GM19397 (cell line): ENCODE measurements around the gene GJA3.
A peak's percentile ranks its signal among the peaks of the same experiment; 100 is the strongest.

Source experiments
- ATAC-seq: cut with Tn5 transposase; IDR thresholded peaks from one replicate; pipeline ENCODE4 v1.9.1; 2021; ENCODE audit warnings: mild to moderate bottlenecking, moderate library complexity; ENCODE audit not compliant: unreplicated experiment

Gene GJA3

DNA sequence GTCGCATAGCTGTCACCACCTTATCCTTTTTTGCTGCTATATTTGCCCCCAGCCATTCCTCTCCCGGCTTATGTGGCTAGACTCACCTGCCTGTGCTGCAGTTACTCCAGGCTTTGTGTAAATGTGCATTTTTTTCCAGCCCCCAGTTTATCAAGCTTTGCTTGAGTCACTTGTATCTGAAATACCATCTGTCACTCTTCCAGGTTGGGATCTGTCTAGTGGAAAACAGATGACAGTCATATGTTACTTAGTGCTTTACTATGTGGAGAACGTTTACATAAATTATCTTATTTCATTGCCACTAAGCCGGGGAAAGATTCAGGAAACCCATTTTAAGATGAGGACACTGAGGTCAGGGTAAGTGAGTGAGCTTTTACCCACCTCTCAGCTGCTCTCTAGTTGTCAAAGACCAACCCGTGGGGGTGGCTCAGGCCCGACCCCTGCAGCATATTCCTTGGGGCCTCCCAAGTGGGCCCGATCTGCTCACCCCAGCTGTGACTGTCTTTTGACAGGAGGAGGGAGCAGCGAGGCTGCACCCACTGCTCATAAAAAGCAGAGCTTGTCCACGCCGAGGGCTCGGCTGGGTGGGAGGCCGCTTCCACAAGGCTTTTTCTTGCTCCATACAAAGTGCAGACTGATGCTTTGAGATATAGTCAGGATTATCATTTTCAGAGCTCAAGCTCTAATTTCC lies 24.7 kb upstream of the GJA3 start:
- ATAC-seq: no peak

GRCh38 chr13:20182231-20182846 lies 21.5 kb upstream of the GJA3 start:
- ATAC-seq: peak; percentile 77

GRCh38 chr13:20181188-20181587 lies 20.3 kb upstream of the GJA3 start:
- ATAC-seq: no peak

DNA sequence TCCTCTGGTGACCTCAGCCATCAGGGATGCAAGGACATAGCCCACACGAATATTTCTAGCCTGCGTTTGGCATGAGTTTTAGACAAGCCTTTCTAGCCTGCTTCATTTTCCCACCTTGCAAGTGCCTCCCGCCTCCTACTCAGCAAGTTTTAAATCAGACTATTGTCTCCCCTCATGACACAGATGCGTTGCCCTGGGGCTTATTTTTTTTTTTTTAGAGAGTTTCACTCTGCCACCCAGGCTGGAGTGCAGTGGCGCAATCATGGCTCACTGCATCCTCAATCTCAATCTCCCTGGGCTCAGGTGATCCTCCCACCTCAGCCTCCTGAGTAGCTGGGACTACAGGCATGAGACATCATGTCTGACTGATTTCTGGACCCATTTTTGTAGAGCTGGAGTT lies 17.3 kb upstream of the GJA3 start:
- ATAC-seq: no peak

- ATAC-seq: no peak
These were observed 16.4 kb upstream of the GJA3 start for GRCh38 chr13:20177049-20177831.

- no peak for ATAC-seq
These were observed 15.2 kb upstream of the GJA3 start for GRCh38 chr13:20175907-20176652.

- ATAC-seq: no peak
These were observed 14.5 kb upstream of the GJA3 start for GRCh38 chr13:20175406-20175794.

GRCh38 chr13:20174656-20175405 lies 14.0 kb upstream of the GJA3 start:
- peak; percentile 95 for ATAC-seq

DNA sequence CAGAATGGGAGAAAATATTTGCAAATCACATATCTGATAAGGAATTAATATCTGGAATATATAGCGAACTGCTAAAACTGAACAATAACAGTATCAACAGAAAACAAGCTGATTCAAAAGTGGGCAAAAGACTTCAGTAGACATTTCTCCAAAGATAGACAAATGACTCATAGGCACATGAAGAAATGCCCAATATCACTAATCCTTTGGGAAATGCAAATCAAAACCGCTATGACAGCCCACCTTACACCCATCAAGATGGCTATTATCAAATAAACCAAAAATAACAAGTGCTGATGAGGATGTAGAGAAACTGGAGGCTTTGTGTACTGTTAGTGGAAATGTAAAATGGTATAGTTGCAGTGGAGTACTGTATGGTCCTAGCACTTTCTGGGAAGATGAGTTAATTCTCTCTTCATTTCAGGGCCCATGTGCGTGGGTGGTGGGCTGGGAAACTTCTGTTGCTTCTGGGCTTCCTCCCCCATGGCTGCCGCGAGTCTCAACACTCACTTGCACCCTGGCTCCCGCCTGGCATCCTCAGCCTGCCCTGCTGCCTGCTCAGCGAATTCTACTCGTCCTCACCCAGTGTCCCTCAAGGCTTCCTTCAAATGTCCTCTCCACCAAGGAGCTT lies 12.4 kb upstream of the GJA3 start:
- ATAC-seq: no peak

- ATAC-seq: no peak
These were observed 10.5 kb upstream of the GJA3 start for GRCh38 chr13:20171364-20171763.

GRCh38 chr13:20170921-20171320 lies 10.1 kb upstream of the GJA3 start:
- ATAC-seq: no peak

GRCh38 chr13:20168396-20168795 lies 7.5 kb upstream of the GJA3 start:
- ATAC-seq: no peak

GRCh38 chr13:20165417-20166257 lies 4.8 kb upstream of the GJA3 start:
- no peak for ATAC-seq

DNA sequence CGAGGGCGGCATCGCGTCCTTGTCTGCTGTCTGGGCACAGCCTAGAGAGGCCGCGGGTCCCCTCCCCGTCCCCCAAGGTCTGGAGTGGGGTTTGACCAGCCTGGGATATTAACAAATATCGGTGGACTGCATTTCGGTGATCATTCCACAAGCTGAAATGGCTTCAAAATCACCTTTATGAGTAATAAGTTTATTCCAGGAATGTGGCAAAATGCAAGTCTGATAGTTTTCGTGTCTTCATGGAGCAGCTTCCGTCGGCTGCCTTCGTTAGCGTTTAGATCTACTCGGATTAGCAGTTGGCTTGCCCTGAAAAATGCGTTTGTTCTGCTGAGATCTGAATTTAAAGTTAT lies 1.1 kb upstream of the GJA3 start:
- no peak for ATAC-seq

DNA sequence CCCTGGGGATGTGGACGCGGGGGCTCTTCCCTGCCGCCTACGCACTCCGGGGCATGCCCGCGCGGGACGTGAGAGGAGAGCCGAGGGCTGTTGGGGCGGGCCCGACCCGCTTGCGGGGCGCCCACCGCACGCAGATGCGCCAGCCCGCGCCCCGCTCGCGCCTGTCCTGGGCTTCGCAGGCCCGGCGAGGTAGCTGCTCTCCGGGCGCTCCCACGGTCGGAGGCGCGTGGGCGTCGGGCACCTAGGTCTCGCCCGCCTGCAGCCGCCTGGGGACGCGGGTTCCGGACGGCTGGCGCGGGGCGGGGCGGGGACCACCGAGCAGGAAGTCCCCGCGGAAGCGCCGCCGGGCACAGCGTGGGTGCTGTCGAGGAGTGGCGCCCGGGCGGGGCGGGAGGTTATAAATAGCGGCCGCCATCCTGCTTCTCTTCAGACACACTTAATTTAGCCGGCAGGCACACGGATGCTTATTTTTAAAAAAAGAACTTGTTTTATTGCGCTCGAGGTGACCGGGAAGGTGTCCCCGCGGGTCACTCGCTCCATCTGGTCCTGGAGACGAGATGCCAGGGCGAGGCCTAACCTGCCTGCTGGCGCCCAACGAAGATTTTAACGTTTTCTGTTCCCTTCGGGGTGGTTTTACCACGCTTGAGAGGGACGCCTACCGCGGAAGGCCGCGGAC lies 561 bp upstream of the GJA3 start:
- ATAC-seq: peak; percentile 69

GRCh38 chr13:20159646-20160305 lies 1.1 kb downstream of the GJA3 start:
- no peak for ATAC-seq

GRCh38 chr13:20157151-20157796 lies 3.6 kb downstream of the GJA3 start:
- ATAC-seq: no peak

- no peak for ATAC-seq
These were observed 4.2 kb downstream of the GJA3 start for GRCh38 chr13:20156702-20157101.
